Subcutaneous abdominal adipose tissue (tissue), 5 donors: Measurements from ENCODE around the gene UBL4A.

Experiments used
- H3K27ac ChIP-seq: one replicate; pipeline ENCODE4 v1.7.0; 2013; ENCODE audit warnings: low read depth, mild to moderate bottlenecking, inconsistent platforms, low read length, moderate library complexity
- H3K27me3 ChIP-seq, 5 donors: one replicate each; pipeline ENCODE4 v1.7.0; 2013; ENCODE audit warnings: low read length in 5 of 5, inconsistent platforms in 1 of 5; ENCODE audit not compliant: control insufficient read depth in 5 of 5, insufficient read depth in 4 of 5
- H3K36me3 ChIP-seq, 5 donors: one replicate each; pipeline ENCODE4 v1.7.0; 2013; ENCODE audit warnings: low read length in 5 of 5; ENCODE audit not compliant: control insufficient read depth in 5 of 5, insufficient read depth in 5 of 5
- H3K4me1 ChIP-seq, 5 donors: one replicate each; pipeline ENCODE4 v1.7.0; 2013; ENCODE audit warnings: low read length in 5 of 5, mild to moderate bottlenecking in 3 of 5, moderate library complexity in 1 of 5; ENCODE audit not compliant: control insufficient read depth in 5 of 5, insufficient read depth in 5 of 5
- H3K4me3 ChIP-seq, 5 donors: one replicate each; pipeline ENCODE4 v1.7.0; 2013; ENCODE audit warnings: low read length in 5 of 5, low read depth in 1 of 5
- H3K9ac ChIP-seq, 5 donors: one replicate each; pipeline ENCODE4 v1.7.0; 2013; ENCODE audit warnings: low read length in 5 of 5, mild to moderate bottlenecking in 4 of 5, moderate library complexity in 3 of 5
- H3K9me3 ChIP-seq, 5 donors: one replicate each; pipeline ENCODE4 v1.7.0; 2013; ENCODE audit warnings: low read length in 5 of 5; ENCODE audit not compliant: control insufficient read depth in 5 of 5
- donor health status: healthy.
- donor health status: healthy.
- donor health status: healthy.
- donor health status: healthy.
- donor health status: healthy.

Gene UBL4A

DNA sequence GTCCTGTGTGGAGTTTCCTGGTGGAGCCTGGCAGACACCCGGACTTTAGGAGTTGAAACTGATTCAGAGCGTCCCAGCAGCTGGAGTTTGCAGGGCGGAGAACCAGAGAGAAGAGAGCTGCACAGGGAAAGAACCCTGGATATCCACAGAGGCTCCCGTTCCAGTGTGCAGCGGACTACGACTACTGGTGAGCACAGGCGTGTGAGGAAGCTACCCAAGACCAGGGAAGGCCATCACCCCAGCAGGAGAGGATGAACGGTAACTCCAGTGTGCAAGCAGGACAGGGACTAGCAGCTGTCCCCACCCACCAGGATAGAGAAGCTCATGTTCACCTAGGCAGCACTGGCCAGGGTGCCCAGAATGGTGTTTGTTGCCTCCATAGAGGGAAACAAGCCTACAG is 9.6 kb downstream of the UBL4A start:
- Histone ChIP-seq H3K36me3 (peaks cover 0 to 16% (median 7%) of the 10 kb centered on the region in 5 donors), H3K9ac (no peak overlapping the region), H3K27me3 (peaks cover 0 to 10% (median 6%) of the 10 kb centered on the region in 5 donors), H3K9me3 (no peaks in the 10 kb centered on the region), H3K27ac (no peak overlapping the region), H3K4me1 (peaks cover 0 to 12% (median 11%) of the 10 kb centered on the region in 5 donors), H3K4me3 (no peak overlapping the region)

DNA sequence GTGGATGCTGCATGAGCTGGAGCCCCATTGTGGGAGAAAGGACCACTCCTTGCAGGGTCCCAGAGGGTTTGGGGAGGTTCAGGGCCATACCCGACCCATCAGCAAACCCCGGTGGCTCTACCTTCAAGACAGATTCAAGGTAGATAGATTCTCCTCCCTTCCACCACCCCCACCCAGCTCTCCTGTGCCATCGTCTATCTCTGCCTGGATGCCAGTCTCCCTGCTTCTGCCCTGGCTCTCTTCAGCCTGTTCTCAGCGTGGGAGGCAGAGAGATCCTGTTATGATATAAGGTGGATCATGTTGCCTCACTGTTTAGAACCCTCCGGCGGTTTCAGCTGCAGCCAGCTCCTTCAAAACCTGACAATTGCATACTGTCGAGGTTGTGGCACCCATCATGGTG is 12.7 kb downstream of the UBL4A start:
- H3K4me3 ChIP-seq, result no peak overlapping the region
- H3K27me3 ChIP-seq, result peaks cover 0 to 8% (median 3%) of the 10 kb centered on the region in 5 donors
- peaks cover 0 to 6% (median 6%) of the 10 kb centered on the region in 5 donors for H3K4me1 ChIP-seq
- no peaks in the 10 kb centered on the region for H3K9me3 ChIP-seq
- no peak overlapping the region for H3K27ac ChIP-seq
- H3K9ac ChIP-seq, result no peak overlapping the region
- H3K36me3 ChIP-seq, result peaks cover 0 to 47% (median 36%) of the 10 kb centered on the region in 5 donors

DNA sequence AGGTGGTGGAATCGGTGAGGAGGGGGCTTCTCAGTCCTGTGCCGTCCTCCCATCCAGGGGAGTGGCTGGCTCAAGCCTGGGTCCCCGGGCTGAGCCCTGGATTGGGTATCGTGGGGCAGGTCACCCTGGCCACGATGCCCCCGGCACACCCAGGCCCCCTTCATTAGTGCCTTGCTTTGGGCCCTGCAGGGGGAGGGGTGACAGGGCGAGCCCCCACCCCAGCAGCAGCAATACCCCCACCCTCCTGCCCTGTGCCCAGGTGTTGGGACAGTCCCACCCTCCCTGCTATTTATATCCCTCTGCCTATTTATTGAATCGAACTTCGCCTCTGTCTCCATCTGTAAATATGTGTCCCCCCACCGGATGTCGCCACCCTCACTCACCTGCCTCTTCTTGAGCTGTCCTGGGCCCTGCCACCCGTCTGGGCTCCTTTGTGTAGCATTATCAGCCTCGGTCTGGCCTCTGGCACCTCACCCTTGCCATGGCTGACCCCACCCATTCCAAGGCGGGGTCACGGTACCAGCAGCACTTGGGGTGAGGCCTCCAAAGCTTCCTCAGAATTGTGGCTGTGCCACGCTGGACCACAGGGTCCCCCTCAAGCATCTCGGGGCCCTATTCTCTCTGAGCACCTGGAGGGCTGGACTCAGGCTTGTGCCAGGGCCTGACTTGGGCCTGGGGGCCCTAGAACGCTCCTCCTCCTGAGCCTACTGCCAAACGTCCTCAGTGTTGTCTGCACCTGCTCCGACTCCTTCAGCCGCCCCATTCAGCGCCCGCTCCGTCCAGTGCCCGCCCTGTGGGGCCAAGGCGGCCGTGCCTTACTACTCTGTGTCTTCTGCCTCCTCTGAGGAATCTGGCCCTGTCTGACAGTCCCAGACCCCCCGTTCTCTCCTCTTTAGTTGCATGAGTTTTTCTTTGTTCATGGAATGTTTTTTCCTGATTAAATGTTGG is 13.5 kb downstream of the UBL4A start:
- Histone ChIP-seq H3K27ac (no peak overlapping the region), H3K4me3 (no peak overlapping the region), H3K9ac (no peak overlapping the region), H3K36me3 (peaks cover 0 to 54% (median 44%) of the 10 kb centered on the region in 5 donors), H3K27me3 (peaks cover 0 to 8% (median 3%) of the 10 kb centered on the region in 5 donors), H3K9me3 (no peaks in the 10 kb centered on the region), H3K4me1 (peaks cover 0 to 2% (median 1%) of the 10 kb centered on the region in 5 donors)

DNA sequence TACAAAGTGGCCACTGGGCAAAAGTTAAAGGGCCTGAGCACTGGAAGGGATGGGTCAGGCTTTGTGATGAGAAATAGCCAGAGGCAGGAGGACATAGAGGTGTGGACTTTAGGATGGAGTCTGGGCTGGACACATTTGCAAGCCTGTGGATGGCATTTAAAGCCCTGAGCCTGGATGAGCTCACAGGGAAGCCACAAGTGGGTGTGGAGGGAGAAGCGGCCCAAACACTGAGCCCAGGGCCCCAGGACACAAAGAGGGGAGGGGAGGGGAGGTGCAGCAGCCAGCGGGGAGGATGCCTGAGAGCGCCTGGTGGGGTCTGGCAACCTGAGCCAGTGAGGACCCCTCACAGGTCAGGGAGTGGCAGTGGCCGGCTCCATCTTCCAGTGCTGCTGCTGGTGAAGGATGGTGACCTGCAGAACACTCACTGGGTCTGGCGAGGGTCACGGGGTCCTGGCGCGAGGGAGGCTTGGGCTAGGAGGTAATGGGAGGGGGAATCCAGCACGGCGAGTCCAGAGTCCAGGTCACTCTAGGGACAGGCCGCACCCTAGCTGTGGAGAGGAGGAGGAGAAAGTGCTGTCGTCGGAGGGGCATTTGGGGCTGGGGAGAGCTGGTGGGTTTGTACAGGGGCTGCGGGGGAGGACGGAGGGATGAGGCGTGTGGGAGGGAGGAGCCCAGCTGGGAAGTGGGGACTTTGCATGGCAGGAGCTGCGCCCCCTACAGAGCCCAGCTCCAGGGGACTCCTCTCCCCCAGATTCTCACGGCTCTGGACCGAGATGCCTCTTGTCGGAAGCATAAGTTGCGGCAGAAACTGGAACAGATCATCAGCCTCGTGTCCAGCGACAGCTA is 14.4 kb downstream of the UBL4A start:
- Histone ChIP-seq H3K9me3 (no peaks in the 10 kb centered on the region), H3K4me3 (no peak overlapping the region), H3K27me3 (peaks cover 0 to 8% (median 5%) of the 10 kb centered on the region in 5 donors), H3K27ac (no peak overlapping the region), H3K36me3 (peaks cover 0 to 62% (median 49%) of the 10 kb centered on the region in 5 donors), H3K4me1 (no peaks in the 10 kb centered on the region), H3K9ac (no peak overlapping the region)

DNA sequence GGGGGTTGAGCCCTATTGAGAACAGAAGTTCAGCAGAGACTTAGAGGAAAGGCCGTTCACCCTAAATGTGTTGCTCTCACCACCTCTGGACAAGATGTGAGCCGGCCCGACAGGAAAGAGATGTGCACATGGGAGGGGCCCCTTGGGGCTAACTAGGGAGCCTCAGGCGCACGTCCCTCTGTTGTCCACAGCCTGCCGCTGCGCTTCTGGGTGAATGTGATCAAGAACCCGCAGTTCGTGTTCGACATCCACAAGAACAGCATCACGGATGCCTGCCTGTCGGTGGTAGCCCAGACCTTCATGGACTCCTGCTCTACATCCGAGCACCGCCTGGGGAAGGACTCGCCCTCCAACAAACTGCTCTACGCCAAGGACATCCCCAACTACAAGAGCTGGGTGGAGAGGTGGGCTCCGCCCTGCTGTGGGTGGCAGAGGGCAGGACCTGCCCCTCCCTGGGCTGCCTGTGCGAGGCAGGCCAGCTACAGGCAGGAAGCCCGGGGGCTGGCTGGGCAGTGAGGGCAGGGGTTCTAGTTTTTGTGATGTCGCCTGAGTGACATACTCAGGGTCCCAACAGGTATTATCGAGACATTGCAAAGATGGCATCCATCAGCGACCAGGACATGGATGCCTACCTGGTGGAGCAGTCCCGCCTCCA is 15.4 kb downstream of the UBL4A start:
- Histone ChIP-seq H3K9ac (no peak overlapping the region), H3K27me3 (peaks cover 0 to 6% (median 2%) of the 10 kb centered on the region in 5 donors), H3K9me3 (no peaks in the 10 kb centered on the region), H3K36me3 (peaks cover 0 to 72% (median 57%) of the 10 kb centered on the region in 5 donors), H3K4me3 (no peak overlapping the region), H3K4me1 (no peaks in the 10 kb centered on the region), H3K27ac (no peak overlapping the region)

DNA sequence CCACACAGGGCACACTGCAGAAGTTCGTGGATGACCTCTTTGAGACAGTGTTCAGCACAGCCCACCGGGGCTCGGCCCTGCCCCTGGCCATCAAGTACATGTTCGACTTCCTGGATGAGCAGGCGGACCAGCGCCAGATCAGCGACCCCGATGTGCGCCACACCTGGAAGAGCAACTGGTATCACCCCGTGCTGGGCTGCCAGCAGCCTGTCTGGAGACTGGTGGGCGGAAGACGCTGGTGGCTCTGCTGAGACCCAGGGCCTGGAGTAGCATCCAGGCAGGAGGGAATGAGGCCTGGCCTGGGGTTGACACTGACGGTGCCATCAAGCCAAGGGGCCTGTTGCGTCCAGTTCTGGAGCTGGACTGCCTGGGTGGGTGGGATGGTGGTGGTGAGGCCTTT is 16.0 kb downstream of the UBL4A start:
- Histone ChIP-seq H3K36me3 (peaks cover 0 to 79% (median 63%) of the 10 kb centered on the region in 5 donors), H3K9me3 (no peaks in the 10 kb centered on the region), H3K4me3 (no peak overlapping the region), H3K27ac (no peak overlapping the region), H3K27me3 (peaks cover 0 to 6% (median under 1%) of the 10 kb centered on the region in 5 donors), H3K4me1 (no peaks in the 10 kb centered on the region), H3K9ac (no peak overlapping the region)

DNA sequence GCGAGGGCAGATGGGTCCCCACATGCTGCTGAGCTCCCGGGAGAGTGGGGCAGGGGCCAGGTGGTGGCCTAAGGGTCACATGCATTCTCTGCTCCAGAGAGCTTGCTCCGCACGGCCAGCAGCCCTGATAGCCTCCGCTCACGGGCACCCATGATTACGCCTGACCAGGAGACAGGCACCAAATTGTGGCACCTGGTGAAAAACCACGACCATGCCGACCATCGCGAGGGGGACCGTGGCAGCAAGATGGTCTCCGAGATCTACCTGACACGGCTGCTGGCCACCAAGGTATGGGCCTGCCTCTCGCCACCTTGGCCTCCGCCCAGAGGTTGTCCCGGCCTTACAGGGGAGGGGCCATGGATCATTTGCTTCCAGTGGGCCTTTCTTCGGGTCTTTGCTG is 16.5 kb downstream of the UBL4A start:
- H3K4me1 ChIP-seq, result no peaks in the 10 kb centered on the region
- H3K9me3 ChIP-seq, result no peaks in the 10 kb centered on the region
- H3K27me3 ChIP-seq, result peaks cover 0 to 6% (median 0%) of the 10 kb centered on the region in 5 donors
- no peak overlapping the region for H3K4me3 ChIP-seq
- H3K36me3 ChIP-seq, result peaks cover 0 to 84% (median 66%) of the 10 kb centered on the region in 5 donors
- no peak overlapping the region for H3K9ac ChIP-seq
- H3K27ac ChIP-seq, result no peak overlapping the region

DNA sequence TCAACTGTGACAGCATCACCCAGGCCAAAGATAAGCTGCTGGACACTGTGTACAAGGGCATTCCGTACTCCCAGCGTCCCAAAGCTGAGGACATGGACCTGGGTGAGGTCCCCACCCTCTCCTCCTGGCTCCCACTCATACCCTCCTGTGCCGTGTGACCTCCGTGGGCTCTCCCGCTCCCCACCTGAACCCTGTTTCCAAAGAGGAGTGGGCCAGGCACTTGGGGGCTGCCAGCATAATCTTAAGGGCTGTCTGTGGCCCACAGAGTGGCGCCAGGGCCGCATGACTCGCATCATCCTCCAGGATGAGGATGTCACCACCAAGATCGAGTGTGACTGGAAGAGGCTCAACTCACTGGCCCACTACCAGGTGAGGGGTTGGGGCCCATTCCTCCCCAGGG is 17.3 kb downstream of the UBL4A start:
- Histone ChIP-seq H3K4me1 (no peaks in the 10 kb centered on the region), H3K27ac (no peak overlapping the region), H3K27me3 (peaks cover 0 to 6% (median 0%) of the 10 kb centered on the region in 5 donors), H3K4me3 (no peak overlapping the region), H3K36me3 (peaks cover 0 to 91% (median 67%) of the 10 kb centered on the region in 5 donors), H3K9me3 (no peaks in the 10 kb centered on the region), H3K9ac (no peak overlapping the region)

DNA sequence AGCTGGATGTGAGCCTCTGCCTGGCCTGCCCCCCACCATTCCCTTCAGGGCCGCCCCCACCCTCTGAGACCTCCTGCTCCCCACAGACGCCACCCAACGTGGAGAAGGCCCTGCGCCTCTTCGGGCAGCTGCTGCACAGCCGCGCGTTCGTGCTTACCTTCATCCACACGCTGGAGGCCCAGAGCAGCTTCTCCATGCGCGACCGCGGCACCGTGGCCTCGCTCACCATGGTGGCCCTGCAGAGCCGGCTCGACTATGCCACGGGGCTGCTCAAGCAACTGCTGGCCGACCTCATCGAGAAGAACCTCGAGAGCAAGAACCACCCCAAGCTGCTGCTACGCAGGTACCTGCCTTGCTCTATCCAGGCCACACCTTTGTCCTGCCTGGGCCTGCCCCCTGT is 18.2 kb downstream of the UBL4A start:
- H3K4me3 ChIP-seq, result no peak overlapping the region
- no peaks in the 10 kb centered on the region for H3K9me3 ChIP-seq
- H3K9ac ChIP-seq, result no peak overlapping the region
- H3K27ac ChIP-seq, result no peak overlapping the region
- H3K27me3 ChIP-seq, result peaks cover 0 to 6% (median 0%) of the 10 kb centered on the region in 5 donors
- H3K4me1 ChIP-seq, result no peaks in the 10 kb centered on the region
- H3K36me3 ChIP-seq, result peaks cover 0 to 96% (median 67%) of the 10 kb centered on the region in 5 donors
